Measurements from ENCODE around the gene MSI2.

MSI2 gene

DNA sequence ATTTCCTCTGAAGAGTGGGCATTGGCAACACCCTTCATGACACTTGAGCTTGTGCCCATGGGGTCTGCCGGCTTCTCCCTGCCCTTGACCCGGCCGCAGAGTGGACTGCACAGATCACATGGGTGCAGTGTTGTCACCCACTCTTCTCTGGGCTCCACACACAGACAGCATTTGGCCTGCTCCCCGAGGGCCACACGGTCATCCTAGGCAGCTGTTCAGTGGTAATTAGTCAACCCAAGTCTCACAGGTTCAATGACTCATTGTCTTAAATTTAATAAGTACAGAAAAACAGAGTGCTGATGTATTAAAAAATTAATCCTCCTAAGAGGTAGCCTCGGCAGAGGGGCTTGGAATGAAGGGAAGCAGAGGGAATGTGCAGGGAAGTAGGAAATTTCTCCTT, 204.8 kb downstream of the MSI2 start:
- DNase-seq (ENCODE audit: low spot score), result no peak

DNA sequence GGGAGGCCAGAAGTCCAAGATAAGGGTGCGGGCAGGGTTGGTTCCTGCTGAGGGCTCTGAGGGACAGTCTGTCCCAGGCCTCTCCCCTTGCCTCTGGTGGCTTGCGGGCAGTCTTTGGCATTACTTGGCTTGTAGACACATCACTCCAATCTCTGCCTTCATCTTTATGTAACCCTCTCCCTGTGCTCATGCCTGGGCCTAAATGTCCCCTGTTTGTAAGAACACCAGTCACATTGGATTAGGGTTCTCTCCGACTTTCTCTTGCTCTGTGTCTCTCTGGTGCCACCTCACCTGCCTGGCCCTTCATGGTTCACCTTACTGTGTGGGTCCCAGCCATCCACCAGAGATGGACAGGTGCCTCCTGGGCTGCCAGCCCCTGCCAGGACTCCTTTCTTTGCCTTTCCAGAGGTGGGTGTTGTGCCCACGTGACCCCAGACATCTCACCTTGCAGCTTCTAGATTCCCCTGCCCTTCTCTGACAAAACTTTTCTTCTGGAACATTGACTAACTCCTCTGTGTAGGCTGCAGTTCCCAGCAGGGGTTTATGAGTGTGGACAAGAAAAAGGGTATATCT, 205.8 kb downstream of the MSI2 start:
- DNase-seq (ENCODE audit: low spot score), result no peak

- no peak for DNase-seq (ENCODE audit: low spot score)
Observed at GRCh38 chr17:57463103-57463885, 207.0 kb downstream of the MSI2 start.

GRCh38 chr17:57464191-57464864, 208.0 kb downstream of the MSI2 start:
- DNase-seq (ENCODE audit: low spot score), result no peak

DNA sequence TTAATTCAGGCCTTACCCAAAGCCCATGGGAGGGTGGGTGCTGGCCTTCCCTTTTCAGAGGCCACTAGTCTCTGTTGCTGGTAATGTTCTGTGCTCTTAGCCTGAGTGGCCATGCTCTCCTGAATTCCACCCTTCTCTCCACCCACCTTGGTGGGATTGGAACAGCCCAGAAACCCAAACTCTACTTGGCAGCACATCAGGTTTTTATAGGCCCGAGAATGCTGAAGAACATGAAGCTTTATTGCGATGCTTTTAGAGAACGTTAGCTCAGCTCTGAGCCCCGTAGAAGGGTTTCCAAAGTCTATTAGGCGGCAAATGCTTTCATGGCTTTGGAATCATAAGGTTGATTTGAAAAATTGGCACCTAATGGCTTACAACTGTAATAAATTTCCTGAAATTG, 209.3 kb downstream of the MSI2 start:
- no peak for DNase-seq (ENCODE audit: low spot score)

DNA sequence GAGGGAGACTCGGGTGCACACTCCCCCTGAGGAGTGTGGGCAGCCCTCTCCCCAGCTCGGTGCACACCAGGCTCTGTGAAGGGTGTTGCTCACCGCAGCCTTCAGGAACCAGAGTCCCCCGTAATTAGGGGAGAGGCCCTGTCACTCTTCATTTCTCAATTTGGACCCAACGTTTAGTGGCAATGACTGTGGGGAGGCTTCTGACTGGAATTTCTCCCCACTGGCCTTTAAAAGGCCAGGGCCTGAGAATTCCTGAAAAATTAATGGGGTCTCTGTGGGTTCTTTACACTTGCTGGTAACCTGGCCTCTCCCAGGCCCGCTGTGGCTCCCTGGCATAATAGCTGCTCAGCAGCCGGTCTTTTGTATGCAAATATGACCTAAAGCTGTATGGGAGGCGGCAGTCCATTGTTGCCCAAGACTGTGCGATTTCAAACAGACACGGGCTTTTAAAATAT, 209.7 kb downstream of the MSI2 start:
- no peak for DNase-seq (ENCODE audit: low spot score)

DNA sequence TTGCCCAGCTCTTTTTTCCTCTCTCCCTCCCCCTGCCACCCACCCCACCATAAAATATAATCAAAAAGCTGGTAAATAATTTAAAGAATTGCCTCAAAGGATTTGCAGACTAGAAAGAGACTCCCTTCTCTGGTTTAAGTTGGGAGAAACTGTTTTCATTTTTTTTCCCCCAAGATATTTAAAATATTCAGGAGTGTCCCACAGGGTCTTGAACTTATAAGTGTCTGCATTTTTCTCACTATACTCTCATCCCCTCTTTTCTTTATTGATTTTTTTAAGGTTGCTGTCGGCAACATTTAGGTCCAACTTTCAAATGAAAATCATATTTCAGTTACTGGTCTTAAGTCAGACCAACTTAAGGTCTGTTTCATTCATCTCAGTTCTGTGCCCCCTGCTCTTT, 210.2 kb downstream of the MSI2 start:
- DNase-seq (ENCODE audit: low spot score), result no peak

DNA sequence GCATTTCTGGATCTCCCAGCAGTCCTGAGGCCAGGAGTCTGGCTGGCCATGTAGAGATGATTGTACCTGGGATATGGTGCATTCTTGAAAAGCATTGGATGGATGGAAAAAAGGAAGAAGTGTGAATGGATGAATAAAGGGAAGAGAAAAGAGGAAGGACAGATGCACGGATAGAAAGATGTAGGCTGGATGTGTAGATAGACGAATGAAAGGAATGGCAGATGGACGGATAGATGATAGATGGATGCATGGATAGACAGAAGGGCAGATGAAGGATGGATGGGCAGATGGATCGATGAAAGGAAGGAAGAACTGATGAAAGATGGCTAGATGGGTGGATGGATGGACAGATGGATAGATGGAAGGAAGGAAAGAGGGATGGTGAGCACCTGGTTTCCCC, 210.9 kb downstream of the MSI2 start:
- no peak for DNase-seq (ENCODE audit: low spot score)

DNA sequence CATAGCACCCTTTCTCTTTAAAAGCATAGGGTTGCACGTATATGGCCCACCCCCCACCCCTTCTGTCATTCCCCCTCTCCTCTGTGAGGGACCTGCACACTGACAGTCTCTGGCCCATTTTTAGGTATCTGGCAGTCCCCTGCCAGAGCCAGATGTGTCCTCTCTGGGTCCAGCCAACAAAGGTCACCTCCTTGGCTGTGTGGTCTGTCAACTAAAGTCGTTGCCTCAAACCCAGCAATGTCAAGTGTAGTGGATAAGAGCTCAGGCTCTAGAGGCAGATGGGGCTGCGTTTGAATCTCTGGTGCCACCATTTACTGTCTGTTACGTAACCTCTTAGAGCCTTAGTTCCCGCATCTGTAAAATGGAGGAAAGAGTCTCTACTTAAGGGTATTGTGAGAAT, 211.5 kb downstream of the MSI2 start:
- DNase-seq (ENCODE audit: low spot score), result no peak

GRCh38 chr17:57468932-57469775, 212.8 kb downstream of the MSI2 start:
- no peak for DNase-seq (ENCODE audit: low spot score)

GRCh38 chr17:57470906-57471305, 214.6 kb downstream of the MSI2 start:
- no peak for DNase-seq (ENCODE audit: low spot score)

DNA sequence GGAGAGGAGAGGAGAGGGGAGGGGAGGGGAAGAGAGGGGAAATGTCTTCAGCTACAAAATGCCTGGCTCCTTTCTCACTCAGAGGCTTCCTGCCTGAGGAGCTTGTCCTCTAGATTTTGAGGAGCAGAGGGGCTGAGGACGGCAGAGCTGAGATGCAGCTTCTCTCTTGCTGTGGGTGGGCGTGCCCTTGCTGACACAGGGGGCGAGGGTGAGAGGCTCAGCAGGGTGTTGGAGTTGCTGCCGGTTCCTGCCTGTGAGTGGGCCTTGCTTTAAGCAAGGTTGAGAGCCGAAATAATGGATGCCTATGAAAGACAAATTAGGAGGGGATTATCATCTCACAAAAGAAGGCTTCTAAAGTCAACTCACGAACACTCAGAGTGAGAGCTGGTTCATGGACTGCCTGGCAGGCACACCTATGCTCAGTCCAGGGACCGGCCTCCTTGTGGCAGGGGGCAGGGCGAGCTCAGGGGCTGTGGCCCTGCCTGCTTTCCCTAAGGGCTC, 215.6 kb downstream of the MSI2 start:
- DNase-seq (ENCODE audit: low spot score), result no peak

DNA sequence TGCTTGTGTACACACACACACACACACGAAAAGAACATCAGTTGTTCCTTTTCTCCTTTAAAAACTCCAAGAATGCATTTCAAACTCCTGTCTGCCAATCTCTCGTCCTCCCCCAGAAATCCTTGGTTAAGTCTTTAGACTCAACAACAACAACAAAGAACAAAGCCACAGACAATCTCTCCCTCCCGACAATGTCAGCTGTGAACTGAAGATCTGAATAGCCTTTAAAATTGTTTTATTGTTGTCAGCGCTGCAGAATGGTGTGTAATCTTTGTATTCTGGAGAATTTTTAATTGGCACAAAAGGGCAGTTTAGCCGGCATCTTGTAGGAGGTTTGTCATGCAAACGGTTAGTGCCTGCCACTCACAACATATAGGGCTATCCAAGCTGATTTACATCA, 219.5 kb downstream of the MSI2 start:
- no peak for DNase-seq (ENCODE audit: low spot score)

DNA sequence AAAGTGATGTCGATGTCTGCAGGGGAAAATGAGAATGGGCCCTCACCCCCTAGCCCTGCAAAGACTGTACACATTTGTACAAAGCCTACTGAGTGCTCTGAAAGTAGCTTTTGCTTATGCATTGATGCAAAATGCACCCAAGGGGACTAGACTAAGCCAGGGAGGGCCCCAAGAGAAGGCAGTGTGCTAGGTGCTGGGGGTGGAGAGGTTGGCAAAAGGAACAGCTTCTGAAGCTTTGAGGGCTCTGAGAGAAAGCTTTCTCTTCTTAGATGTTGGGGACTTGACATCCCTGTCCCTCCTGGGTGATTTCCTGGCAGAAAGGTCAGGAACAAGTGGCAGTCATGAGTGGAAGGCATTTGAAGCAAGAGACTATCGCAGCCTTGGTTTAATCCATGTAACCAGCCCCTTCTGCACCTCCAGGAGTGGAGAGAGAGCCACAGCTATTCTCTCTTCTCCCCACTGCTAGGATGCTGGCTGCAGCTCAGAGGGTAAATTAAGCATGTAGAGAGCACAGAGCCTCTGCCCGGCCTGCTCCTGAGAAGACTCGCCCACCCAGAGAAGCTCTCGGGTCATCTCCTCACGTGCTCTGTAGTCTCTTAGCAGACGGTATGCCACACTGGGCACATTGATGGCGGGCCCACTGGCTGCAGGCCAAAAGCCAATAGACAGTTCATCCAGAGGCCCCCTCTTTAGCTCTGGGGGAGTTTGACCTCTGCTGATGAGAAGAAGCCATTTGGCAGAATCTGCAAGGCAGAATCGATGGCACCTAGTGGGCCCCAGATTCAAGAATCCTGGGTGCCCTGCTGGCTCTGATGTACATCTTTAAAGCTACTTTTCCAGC, 221.4 kb downstream of the MSI2 start:
- DNase-seq (ENCODE audit: low spot score), result no peak

- no peak for DNase-seq (ENCODE audit: low spot score)
Observed at GRCh38 chr17:57478478-57479250, 222.3 kb downstream of the MSI2 start.

DNA sequence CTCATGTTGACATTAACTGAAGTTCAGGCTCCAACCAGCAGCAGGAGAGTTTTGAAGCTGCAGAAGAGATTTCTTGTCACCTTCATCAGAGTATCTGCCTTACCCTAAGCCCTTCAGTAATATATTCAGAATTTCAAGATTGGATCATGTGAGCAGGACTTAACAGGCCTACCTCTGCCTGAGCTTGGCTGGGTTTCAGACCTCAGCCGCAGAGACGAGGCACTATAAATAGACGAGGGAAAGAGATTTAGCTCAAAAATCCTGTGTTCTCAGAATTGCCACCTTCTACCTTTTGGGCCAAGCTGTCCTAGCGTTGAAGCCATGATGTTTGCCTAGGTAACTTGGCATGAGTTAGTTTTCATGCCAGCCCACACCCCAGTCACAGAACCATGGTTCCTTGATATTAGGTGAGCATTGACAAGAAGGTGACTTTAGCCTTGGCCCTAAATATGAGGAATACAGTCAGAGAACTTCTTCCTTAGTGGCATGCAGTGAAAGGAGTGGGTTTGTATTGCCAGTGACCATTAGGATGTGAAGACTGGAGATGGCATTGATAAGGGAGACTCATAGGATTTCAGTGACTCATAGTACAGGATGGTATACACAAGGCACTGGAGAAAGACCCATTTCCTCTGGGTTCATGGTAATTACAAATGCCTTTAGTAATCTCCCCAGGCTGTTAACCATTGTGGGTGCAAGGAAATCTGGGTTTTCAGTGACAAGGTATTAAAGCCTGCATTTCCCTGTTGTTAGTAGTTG, 224.3 kb downstream of the MSI2 start:
- DNase-seq (ENCODE audit: low spot score), result peak; percentile 40

DNA sequence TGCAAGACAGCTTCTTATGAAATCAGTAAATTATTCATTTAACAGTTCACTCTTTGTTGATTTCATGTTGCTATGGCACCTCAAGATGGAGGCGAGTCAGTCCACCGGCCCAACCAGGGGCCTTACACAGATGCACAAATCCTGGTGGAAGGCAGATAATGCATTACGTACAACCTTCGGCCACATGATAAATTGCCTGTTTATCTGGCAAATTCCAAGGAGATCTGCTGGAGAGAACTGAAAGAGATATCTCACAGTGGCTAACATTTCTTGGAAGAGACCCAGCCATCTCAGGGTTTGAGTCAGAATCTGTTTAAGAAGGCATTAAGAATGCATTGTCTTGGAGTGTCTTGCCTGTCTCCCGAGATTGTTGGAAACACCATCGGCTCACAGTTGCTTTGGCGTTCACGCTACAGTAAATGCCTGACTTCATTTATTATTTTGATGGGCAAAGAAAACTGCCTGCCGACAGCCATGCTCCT, 225.6 kb downstream of the MSI2 start:
- DNase-seq (ENCODE audit: low spot score), result no peak

- DNase-seq (ENCODE audit: low spot score), result no peak
Observed at GRCh38 chr17:57482657-57483056, 226.3 kb downstream of the MSI2 start.

- DNase-seq (ENCODE audit: low spot score), result no peak
Observed at GRCh38 chr17:57484081-57484666, 227.9 kb downstream of the MSI2 start.
